ENCODE data around the gene LPP. TPM values are rescaled to one million over a fixed set of nuclear protein-coding genes. Genes with fewer than 3 reads are reported as not detected.

The LPP gene
- total and polyA plus RNA-seq, 2 of the 13 experiments (the other 11 are each of a cell fraction or from before 2014, with no cell fraction given): 19.2 to 29.9 TPM

DNA sequence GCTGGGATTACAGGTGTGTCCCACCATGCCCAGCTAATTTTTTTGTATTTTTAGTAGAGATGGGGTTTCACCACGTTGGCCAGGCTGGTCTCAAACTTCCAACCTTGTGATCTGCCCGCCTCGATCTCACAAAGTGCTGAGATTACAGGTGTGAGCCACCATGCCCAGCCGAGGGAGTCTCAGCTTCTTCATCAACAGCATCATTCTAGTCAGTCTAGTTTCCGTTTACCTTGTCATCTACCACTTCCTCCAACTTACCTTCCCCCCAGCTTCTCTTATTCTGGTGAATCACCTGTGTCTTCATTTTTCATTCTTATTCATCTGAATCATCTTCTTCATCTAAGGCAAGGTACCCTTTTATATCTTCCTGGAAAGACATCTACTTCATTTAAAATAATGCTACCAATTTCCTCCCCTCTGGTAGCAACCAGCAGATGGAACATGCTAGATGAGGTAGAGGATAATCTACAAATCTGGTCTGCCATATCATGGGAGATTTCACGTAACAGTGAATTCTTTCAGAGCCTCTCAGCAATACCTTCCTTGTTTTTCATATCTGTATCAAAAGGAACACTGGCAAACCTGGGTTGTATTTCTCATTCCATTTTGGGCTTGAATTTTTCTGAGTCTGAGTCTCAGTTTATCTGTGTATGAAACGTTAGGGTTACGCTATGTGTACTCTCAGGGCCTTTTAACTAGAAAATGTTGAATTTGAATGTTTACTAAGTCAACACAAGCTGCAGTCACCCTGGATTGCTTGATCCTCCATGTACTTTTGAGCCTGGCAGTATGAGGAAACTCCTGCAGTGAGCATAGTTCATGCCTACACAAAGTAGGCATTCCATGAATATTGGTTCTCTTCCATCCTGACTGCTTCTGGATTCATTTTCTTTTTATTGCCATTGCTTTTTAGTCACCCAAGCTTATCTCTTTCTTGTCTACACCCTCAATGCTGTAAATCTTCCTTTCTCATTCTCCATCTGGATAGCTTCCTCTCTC, 16.8 kb downstream of the LPP start (continued):
- peak; percentile 77 to 98; a peak in 3 of 4 replicates for TF ChIP-seq EP300 (IDR thresholded peaks at IDR 0.05; ENCODE audit: low read depth in 2 of 2, low read length in 2 of 2)
- TF ChIP-seq EP300 (CRISPR knock-in tag; IDR thresholded peaks at IDR 0.05; ENCODE audit: borderline replicate concordance): peak; percentile 88
- TF ChIP-seq ZNF619 (CRISPR knock-in tag; IDR thresholded peaks at IDR 0.05): no peak
- TF ChIP-seq, protein P1, sequence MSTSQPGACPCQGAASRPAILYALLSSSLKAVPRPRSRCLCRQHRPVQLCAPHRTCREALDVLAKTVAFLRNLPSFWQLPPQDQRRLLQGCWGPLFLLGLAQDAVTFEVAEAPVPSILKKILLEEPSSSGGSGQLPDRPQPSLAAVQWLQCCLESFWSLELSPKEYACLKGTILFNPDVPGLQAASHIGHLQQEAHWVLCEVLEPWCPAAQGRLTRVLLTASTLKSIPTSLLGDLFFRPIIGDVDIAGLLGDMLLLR (CRISPR knock-in tag; IDR thresholded peaks at IDR 0.05): no peak
- no peak for TF ChIP-seq ZNF33B (CRISPR knock-in tag; IDR thresholded peaks at IDR 0.05)
- TF ChIP-seq ELF4 (CRISPR knock-in tag; IDR thresholded peaks at IDR 0.05; ENCODE audit: borderline replicate concordance): no peak
- TF ChIP-seq HCFC1 (IDR thresholded peaks at IDR 0.05; ENCODE audit: low read depth, low read length): no peak
- no peak for TF ChIP-seq ZNF136 (CRISPR knock-in tag; IDR thresholded peaks at IDR 0.05; ENCODE audit: low read depth)
- TF ChIP-seq, protein P2, sequence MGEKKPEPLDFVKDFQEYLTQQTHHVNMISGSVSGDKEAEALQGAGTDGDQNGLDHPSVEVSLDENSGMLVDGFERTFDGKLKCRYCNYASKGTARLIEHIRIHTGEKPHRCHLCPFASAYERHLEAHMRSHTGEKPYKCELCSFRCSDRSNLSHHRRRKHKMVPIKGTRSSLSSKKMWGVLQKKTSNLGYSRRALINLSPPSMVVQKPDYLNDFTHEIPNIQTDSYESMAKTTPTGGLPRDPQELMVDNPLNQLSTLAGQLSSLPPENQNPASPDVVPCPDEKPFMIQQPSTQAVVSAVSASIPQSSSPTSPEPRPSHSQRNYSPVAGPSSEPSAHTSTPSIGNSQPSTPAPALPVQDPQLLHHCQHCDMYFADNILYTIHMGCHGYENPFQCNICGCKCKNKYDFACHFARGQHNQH (CRISPR knock-in tag; IDR thresholded peaks at IDR 0.05): peak; percentile 74
- TF ChIP-seq, protein P3, sequence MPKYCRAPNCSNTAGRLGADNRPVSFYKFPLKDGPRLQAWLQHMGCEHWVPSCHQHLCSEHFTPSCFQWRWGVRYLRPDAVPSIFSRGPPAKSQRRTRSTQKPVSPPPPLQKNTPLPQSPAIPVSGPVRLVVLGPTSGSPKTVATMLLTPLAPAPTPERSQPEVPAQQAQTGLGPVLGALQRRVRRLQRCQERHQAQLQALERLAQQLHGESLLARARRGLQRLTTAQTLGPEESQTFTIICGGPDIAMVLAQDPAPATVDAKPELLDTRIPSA (CRISPR knock-in tag; IDR thresholded peaks at IDR 0.05; ENCODE audit: borderline replicate concordance): no peak
- peak; percentile 90 for TF ChIP-seq ZNF264 (CRISPR knock-in tag; IDR thresholded peaks at IDR 0.05)
- TF ChIP-seq SAP130 (CRISPR knock-in tag; IDR thresholded peaks at IDR 0.05; ENCODE audit: low read depth): peak; percentile 92
- TF ChIP-seq, protein P4, sequence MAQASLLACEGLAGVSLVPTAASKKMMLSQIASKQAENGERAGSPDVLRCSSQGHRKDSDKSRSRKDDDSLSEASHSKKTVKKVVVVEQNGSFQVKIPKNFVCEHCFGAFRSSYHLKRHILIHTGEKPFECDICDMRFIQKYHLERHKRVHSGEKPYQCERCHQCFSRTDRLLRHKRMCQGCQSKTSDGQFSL (CRISPR knock-in tag; IDR thresholded peaks at IDR 0.05): no peak
- TF ChIP-seq, protein P5, sequence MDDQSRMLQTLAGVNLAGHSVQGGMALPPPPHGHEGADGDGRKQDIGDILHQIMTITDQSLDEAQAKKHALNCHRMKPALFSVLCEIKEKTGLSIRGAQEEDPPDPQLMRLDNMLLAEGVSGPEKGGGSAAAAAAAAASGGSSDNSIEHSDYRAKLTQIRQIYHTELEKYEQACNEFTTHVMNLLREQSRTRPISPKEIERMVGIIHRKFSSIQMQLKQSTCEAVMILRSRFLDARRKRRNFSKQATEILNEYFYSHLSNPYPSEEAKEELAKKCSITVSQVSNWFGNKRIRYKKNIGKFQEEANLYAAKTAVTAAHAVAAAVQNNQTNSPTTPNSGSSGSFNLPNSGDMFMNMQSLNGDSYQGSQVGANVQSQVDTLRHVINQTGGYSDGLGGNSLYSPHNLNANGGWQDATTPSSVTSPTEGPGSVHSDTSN (CRISPR knock-in tag; IDR thresholded peaks at IDR 0.05; ENCODE audit: borderline replicate concordance): no peak
- TF ChIP-seq FOXP1 (IDR thresholded peaks at IDR 0.05): peak; percentile 69; the same call in 1 of the 2 replicates
- peak; percentile 94 for TF ChIP-seq FOXP1 (CRISPR knock-in tag; IDR thresholded peaks at IDR 0.05)
- TF ChIP-seq SALL1 (CRISPR knock-in tag; IDR thresholded peaks at IDR 0.05): peak; percentile 94
- no peak for TF ChIP-seq ZNF17 (CRISPR knock-in tag; IDR thresholded peaks at IDR 0.05)
- TF ChIP-seq IKZF4 (CRISPR knock-in tag; IDR thresholded peaks at IDR 0.05; ENCODE audit: borderline replicate concordance, low read depth, not compliant biosample characterization): no peak
- TF ChIP-seq HNF4A (CRISPR knock-in tag; IDR thresholded peaks at IDR 0.05): peak; percentile 99
- TF ChIP-seq IRF2 (CRISPR knock-in tag; IDR thresholded peaks at IDR 0.05): peak; percentile 94
- TF ChIP-seq WIZ (CRISPR knock-in tag; IDR thresholded peaks at IDR 0.05): peak; percentile 65; the same call in 1 of the 2 replicates
- 0 out of 2 replicates have a peak, but pooled peaks have one; percentile 39 for TF ChIP-seq ZBTB21 (CRISPR knock-in tag; IDR thresholded peaks at IDR 0.05)
- TF ChIP-seq, protein P6, sequence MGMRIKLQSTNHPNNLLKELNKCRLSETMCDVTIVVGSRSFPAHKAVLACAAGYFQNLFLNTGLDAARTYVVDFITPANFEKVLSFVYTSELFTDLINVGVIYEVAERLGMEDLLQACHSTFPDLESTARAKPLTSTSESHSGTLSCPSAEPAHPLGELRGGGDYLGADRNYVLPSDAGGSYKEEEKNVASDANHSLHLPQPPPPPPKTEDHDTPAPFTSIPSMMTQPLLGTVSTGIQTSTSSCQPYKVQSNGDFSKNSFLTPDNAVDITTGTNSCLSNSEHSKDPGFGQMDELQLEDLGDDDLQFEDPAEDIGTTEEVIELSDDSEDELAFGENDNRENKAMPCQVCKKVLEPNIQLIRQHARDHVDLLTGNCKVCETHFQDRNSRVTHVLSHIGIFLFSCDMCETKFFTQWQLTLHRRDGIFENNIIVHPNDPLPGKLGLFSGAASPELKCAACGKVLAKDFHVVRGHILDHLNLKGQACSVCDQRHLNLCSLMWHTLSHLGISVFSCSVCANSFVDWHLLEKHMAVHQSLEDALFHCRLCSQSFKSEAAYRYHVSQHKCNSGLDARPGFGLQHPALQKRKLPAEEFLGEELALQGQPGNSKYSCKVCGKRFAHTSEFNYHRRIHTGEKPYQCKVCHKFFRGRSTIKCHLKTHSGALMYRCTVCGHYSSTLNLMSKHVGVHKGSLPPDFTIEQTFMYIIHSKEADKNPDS (CRISPR knock-in tag; IDR thresholded peaks at IDR 0.05): peak; percentile 69; the same call in 1 of the 2 replicates
